ENCODE results near the gene LIAS.

DNA sequence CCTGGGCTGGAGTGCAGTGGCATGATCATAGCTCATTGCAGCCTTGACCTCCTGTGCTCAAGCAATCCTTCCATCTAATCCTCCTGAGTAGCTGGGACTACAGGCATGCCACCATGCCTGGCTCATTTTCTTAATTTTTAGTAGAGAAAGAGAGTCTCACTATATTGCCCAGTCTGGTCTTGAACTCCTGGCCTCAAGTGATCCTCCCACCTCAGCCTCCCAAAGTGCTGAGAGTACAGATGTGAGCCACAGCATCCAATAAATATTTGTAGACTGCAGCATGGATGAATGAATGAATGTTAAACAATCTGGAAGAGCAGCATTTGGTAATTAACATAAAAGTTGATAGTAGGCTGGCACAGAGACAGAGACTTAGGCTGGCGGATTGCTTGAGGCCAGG is 32.1 kb upstream of the LIAS start:
- TF ChIP-seq, protein P1, sequence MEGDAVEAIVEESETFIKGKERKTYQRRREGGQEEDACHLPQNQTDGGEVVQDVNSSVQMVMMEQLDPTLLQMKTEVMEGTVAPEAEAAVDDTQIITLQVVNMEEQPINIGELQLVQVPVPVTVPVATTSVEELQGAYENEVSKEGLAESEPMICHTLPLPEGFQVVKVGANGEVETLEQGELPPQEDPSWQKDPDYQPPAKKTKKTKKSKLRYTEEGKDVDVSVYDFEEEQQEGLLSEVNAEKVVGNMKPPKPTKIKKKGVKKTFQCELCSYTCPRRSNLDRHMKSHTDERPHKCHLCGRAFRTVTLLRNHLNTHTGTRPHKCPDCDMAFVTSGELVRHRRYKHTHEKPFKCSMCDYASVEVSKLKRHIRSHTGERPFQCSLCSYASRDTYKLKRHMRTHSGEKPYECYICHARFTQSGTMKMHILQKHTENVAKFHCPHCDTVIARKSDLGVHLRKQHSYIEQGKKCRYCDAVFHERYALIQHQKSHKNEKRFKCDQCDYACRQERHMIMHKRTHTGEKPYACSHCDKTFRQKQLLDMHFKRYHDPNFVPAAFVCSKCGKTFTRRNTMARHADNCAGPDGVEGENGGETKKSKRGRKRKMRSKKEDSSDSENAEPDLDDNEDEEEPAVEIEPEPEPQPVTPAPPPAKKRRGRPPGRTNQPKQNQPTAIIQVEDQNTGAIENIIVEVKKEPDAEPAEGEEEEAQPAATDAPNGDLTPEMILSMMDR (IDR thresholded peaks at IDR 0.05): no peak
- no peak for TF ChIP-seq POLR2A (IDR thresholded peaks at IDR 0.05)
